ENCODE measurements around the gene ADM2.

- TF ChIP-seq CTCF (IDR thresholded peaks at IDR 0.05; ENCODE audit: low read depth, low read length, poor library complexity, severe bottlenecking): no peak
- TF ChIP-seq EZH2phosphoT487 (IDR thresholded peaks at IDR 0.05; ENCODE audit: borderline replicate concordance, low read length): no peak
Observed at GRCh38 chr22:50513175-50513574, 31.8 kb downstream of the ADM2 start.
